Dermis blood vessel endothelial cell (primary cell): ENCODE results near the gene SRSF11. TPM values are rescaled to one million over a fixed set of nuclear protein-coding genes. Genes with fewer than 3 reads are reported as not detected.

Experiments
- DNase-seq: peaks from one replicate; pipeline ENCODE4 v3.0.0; 2010
- total RNA-seq: library from RNA; depleted of rRNA; stranded (reverse); fragments of >200 nt; gene quantifications from 2 replicates; pipeline ENCODE4 v1.2.3, GENCODE V29; 2014

Gene SRSF11
- total RNA-seq, 1 donor from 2014 or later, result 116 TPM

DNA sequence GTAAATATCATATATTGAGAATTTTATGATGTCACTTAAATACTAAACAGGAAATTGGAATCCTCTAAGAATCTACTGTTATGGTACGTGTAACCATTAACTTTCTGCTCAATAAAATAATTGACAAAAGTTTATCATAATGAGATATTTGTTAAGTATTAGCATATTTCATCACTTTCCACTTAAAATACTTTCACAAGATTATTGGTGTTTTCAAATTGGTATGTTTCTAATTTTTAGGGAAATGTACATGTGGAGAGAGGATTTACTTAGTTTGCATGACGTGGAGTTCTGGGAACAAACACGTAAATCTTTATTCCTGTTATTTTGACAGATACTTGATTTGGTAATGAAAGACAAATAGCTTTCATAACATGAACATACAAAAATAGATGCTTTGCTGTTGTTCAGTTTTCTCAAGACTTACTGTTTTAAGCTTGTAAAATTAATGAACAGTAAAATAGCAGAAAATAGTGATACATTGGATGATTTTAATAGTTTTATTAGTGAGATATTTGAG lies 1.6 kb downstream of the SRSF11 start:
- DNase-seq, result no peak

- DNase-seq, result no peak
These were observed 3.8 kb downstream of the SRSF11 start for GRCh38 chr1:70224954-70225353.

GRCh38 chr1:70227439-70227838 lies 6.3 kb downstream of the SRSF11 start:
- DNase-seq, result no peak

DNA sequence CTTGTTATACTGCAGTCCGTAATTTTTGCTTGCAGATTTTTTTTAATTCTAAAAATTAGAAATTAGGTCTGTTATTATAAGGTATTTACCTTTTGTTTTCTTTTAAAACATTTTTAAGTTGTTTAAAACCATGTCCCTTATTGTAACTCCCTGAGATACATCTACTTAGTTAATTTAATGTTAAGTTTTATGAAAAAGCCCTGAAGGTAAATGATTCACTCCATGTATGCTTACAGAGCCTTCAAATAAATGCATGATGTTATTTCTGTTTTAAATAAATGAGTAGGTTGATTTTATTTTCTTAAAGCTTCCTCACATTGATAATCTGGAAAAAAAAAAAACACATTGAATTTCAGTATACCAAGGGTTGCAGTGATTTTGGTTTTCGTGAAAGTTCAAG lies 7.5 kb downstream of the SRSF11 start:
- no peak for DNase-seq

GRCh38 chr1:70231475-70231874 lies 10.3 kb downstream of the SRSF11 start:
- no peak for DNase-seq

DNA sequence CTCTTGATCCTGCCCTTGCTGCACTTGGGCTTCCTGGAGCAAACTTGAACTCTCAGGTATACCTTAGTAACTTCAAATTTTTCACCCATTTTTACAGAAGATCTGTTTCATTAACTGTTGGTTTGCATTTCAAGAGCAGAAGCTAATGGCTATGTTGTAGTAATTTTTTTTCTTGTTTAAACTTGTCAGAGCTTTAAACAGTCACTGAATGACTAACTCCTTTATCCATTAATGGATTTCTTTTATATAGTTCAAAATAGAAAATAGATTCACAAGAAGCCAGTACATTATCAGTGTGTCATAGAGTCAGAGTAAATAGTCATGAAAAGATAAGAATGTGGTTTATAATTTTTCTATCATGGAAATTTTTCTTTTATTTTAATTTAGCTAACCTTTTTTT lies 13.6 kb downstream of the SRSF11 start:
- no peak for DNase-seq

DNA sequence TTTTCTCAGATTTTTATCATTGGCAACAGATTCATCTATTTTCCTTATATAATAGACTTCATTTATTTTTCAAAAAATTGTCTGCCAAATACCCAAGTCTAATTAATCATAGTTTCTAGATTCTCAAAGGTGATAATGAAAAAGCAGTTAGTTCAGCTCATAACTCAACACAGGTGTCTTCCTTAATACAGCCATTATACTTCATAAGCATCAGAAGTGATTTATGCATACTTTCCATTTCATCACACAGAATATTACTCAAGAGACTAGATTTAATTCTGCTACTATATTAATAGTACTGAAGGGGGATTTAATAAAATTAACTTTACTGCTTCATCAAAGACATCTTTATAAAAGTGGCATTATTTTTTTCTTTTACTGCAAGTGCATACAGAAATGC lies 18.8 kb downstream of the SRSF11 start:
- DNase-seq, result no peak

DNA sequence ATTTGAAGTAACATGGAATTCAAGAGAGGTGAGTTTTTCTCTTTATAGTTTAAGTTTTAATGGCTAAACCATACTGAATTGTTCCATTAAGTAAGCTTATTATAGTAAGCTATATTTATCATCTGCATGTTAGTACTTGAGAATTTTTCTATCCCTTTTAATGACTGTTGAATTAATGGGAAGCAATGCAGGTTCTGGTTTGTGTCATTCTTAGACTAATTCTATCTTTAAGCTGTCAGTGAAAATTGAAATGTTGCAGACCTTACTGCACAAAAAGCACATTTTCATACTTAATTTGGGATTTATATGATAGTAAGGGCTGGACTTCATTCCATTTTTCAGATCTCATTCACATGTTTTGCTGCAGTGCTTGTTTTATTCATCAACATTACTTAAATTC lies 25.9 kb downstream of the SRSF11 start:
- DNase-seq, result no peak

GRCh38 chr1:70247768-70248167 lies 26.6 kb downstream of the SRSF11 start:
- no peak for DNase-seq

- DNase-seq, result no peak
These were observed 27.5 kb downstream of the SRSF11 start for GRCh38 chr1:70248729-70249128.

DNA sequence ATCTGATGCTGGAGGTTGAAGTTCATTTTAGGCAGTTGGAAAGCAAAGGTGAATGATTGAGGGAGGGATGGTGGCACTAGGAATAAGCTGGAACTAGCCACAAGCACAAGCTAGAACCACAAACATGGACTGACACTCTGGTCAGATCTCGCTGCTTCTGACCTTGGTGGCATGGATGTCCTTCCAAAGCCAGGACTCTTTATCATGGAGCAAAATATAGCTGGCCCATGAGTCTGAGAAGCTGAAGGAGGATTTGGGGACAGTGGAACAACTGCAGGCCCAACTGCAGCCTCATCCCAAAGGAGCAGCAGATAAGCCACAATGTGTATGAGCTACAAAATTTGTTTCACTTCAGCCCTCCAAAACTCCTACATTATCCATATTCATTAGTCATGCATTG lies 35.5 kb downstream of the SRSF11 start:
- DNase-seq, result no peak

DNA sequence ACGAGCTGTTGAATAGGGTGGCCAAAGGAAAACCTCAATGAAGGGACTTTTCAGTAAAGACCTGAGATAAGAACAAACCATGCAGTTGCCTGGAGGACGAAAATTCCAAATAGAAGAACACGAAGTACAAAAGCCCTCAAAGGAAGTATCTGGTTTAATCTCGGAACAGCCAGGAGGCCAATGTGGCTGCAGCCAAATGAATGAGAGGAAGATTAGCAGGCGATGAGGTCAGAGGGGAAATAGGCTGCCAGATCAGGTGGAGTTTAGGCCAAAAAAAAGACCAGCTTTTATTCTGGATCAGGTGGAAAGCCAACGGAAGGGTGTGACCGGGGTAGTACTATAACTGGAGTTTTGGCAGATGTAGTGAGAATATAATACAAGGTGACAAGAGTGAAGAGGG lies 43.7 kb downstream of the SRSF11 start:
- DNase-seq, result peak; percentile 61

DNA sequence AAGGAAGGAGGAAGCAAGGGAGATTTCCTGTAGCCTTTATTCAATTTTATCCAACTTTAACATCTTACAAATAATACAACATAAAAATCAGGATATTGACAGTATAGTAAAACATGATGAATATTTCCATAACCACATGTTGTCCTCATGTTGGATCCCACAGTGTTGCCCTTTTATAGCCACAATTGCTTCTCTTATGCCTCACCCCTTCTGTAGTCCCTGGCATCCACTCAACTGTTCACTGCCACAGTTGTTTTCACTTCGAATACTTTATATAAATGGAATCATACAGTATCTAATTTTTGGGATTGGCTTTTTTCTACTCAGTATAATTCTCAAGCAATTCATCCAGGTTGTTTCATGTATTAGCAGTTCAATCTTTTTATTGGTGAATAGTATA lies 44.8 kb downstream of the SRSF11 start:
- DNase-seq, result no peak

DNA sequence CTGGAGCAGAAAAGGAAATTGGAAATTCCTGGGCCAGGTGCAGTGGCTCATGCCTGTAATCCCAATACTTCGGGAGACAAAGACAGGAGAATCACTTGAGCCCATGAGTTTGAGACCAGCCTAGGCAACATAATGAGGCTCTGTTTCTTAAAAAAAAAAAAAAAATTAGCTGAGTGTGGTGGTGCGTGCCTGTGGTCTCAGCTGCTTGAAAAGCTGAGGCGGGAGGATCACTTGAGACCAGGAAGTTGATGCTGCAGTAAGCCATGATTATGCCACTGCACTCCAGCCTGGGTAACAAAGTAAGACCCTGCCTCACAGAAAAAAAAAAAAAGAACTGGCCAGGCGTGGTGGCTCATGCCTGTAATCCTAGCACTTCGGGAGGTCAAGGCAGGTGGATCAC lies 56.7 kb downstream of the SRSF11 start:
- DNase-seq, result no peak

GRCh38 chr1:70278710-70279109 lies 57.5 kb downstream of the SRSF11 start:
- DNase-seq, result no peak

DNA sequence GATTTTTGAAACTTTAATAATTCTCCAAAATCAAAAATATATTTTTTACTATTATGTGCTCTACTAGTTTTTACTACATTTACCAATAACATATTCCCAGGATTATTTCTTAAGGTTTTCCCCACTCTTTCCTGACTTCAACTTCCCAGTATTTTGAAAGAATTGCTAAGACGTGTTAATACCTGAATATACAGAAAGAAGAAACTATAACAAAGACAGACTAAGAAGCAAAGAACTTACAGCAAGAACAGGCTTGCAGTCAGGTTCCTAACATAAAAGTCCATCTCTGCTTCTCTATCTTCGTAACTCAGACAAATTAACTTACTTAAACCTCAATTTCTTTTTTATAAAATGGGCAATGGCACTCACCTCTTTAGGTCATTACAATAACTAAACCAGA lies 63.2 kb downstream of the SRSF11 start:
- DNase-seq, result no peak

GRCh38 chr1:70286453-70286852 lies 65.3 kb downstream of the SRSF11 start:
- no peak for DNase-seq

DNA sequence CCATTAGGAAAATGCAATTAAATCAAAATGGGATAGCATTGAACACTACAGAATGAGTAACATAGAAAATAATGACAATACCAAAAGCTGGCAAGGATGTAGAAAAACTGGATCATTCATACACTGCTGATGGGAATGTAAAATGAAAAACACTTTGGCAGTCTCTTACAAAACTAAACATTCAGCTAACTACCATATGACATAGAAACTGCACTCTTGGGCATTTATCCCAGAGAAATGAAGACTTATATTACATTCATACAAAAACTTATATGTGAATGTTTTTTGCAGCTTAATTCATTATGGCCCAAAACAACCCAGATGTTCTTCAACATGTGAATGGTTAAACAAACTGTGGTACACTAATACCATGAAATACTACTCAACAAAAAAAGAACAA lies 67.0 kb downstream of the SRSF11 start:
- no peak for DNase-seq

GRCh38 chr1:70290218-70290617 lies 69.0 kb downstream of the SRSF11 start:
- DNase-seq, result peak; percentile 74

DNA sequence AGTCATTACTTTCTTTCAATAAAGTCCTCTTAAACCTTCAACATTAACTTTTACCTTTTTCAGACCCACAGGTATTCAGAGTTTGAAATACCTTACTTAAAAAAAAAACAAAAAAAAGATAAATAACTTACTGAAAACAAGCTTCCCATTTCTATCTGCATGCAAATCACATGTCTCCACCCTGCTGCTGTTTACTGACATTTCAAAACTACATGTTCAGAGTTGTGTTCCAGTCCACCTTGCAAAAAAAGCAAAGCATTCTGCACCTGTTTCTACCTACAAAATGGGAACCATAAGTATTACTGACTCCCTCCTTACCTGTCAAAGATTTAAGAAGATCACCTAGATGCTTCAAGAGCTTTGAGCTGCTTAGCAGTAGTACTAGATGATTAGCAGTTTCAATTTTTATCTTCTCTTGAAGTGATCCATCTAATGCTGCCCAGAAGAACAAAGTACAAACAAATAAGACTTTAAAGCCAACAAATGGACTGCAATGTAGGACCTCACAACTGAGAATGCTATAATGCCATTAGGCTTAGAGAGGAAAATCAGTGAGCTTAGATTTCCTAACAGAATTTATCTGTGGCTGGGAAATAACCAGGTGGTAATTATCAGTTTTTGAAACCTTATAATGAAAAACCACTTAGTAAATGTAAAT lies 72.1 kb downstream of the SRSF11 start:
- no peak for DNase-seq

- DNase-seq, result peak; percentile 2
These were observed 74.6 kb downstream of the SRSF11 start for GRCh38 chr1:70295749-70296148.

DNA sequence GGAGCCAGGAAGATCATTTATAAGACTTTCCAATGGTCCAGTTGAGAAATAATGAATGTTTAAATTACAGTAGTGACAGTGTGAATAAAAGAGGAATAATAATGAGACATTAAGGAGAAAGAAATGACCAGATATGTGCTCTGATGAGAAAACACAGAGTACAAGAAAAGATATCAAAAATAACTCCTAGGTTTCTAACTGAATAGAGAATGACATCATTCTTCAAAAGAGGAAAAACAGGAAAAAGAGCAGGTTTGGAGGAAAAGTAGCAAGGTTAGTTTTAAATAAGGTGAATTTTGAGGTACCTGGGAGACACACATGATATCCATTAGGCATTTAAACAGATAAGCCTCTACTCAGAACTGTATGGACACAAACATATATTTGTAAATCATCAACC lies 78.3 kb downstream of the SRSF11 start:
- DNase-seq, result no peak
